IMR-90 (cell line): ENCODE results near the gene KLF8. TPM values are rescaled to one million over a fixed set of nuclear protein-coding genes. Genes with fewer than 3 reads are reported as not detected.

Experiments
- ATAC-seq: fragments of 200-7000 bp; cut with Tn5 transposase; 2 replicates; pipeline ENCODE4 v1.9.1; 2020; ENCODE audit warnings: low read depth, mild to moderate bottlenecking, moderate library complexity
- BruUV-seq: library from RNA; stranded (reverse); fragments of 400-500 nt; replicated peaks from 2 replicates; lab custom pipeline; 2021; lab: Mats Ljungman, UMichigan
- CTCF ChIA-PET: fragments of 300-600 bp; formaldehyde crosslinking; extraction: SDS; loops from one replicate; lab custom pipeline; 2021; ENCODE audit warnings: antibody characterized with exemption; lab: Yijun Ruan, JAX
- POLR2A ChIA-PET: fragments of 300-600 bp; sonication (Branson Sonifier 250); formaldehyde crosslinking; loops from one replicate; lab custom pipeline; 2022; ENCODE audit warnings: antibody characterized with exemption; ENCODE audit not compliant: unreplicated experiment; lab: Charles Lee
- DNase-seq: peaks from one replicate; pipeline ENCODE4 v3.0.0; 2013
- H2AFZ ChIP-seq: replicated peaks from 2 replicates; pipeline ENCODE3; 2013; ENCODE audit warnings: low read length, mild to moderate bottlenecking; ENCODE audit not compliant: poor library complexity
- H2AK5ac ChIP-seq: 2 replicates; pipeline ENCODE4 v1.6.1; 2013; ENCODE audit warnings: low read depth, low read length, inconsistent platforms
- H2AK9ac ChIP-seq: replicated peaks from 2 replicates; pipeline ENCODE3; 2013; ENCODE audit warnings: mild to moderate bottlenecking, low read depth, low read length, moderate library complexity; ENCODE audit not compliant: poor library complexity
- H2BK120ac ChIP-seq: 2 replicates; pipeline ENCODE4 v1.6.1; 2013; ENCODE audit warnings: low read depth, low read length, inconsistent platforms
- H2BK15ac ChIP-seq: 3 replicates; pipeline ENCODE4 v1.6.1; 2013; ENCODE audit warnings: low read depth, low read length, inconsistent platforms
- H2BK20ac ChIP-seq: 2 replicates; pipeline ENCODE4 v1.6.1; 2013; ENCODE audit warnings: low read depth, mild to moderate bottlenecking, inconsistent platforms, low read length, moderate library complexity
- H2BK5ac ChIP-seq: 2 replicates; pipeline ENCODE4 v1.6.1; 2013; ENCODE audit warnings: mild to moderate bottlenecking, low read depth, low read length, inconsistent platforms; ENCODE audit not compliant: poor library complexity, severe bottlenecking
- H3K14ac ChIP-seq: replicated peaks from 2 replicates; pipeline ENCODE4 v1.6.1; 2013; ENCODE audit warnings: low read depth, low read length, inconsistent platforms
- H3K18ac ChIP-seq: 2 replicates; pipeline ENCODE4 v1.6.1; 2013; ENCODE audit warnings: low read depth, low read length, control low read depth
- H3K23ac ChIP-seq: 2 replicates; pipeline ENCODE4 v1.6.1; 2013; ENCODE audit warnings: low read depth, low read length, inconsistent platforms
- H3K27ac ChIP-seq: 2 replicates; pipeline ENCODE4 v1.5.1; 2013; ENCODE audit warnings: mild to moderate bottlenecking, control low read depth, low read length; ENCODE audit not compliant: insufficient read depth
- H3K27me3 ChIP-seq: 2 replicates; pipeline ENCODE4 v1.6.1; 2013; ENCODE audit warnings: low read length; ENCODE audit not compliant: control insufficient read depth, insufficient read depth
- H3K36me3 ChIP-seq: 2 replicates; pipeline ENCODE4 v1.6.1; 2013; ENCODE audit warnings: low read length, mixed read lengths; ENCODE audit not compliant: control insufficient read depth, insufficient read depth
- H3K4ac ChIP-seq: 2 replicates; pipeline ENCODE4 v1.6.1; 2013; ENCODE audit warnings: low read depth, low read length, inconsistent platforms
- H3K4me1 ChIP-seq: 2 replicates; pipeline ENCODE4 v1.6.1; 2013; ENCODE audit warnings: low read length, mixed read lengths; ENCODE audit not compliant: control insufficient read depth, insufficient read depth
- H3K4me2 ChIP-seq: 2 replicates; pipeline ENCODE4 v1.6.1; 2013; ENCODE audit warnings: low read depth, mild to moderate bottlenecking, control low read depth, low read length, moderate library complexity
- H3K4me3 ChIP-seq: 2 replicates; pipeline ENCODE4 v1.5.1; 2013; ENCODE audit warnings: low read depth, mild to moderate bottlenecking, control low read depth, low read length, moderate library complexity; ENCODE audit not compliant: insufficient read depth
- H3K56ac ChIP-seq: 2 replicates; pipeline ENCODE4 v1.6.1; 2013; ENCODE audit warnings: low read length, inconsistent platforms; ENCODE audit not compliant: insufficient read depth; ENCODE audit errors: extremely low read depth
- H3K79me1 ChIP-seq, 2 experiments: 2 replicates each; pipeline ENCODE4 v1.6.1; 2013; ENCODE audit warnings: low read length in 2 of 2, inconsistent platforms in 1 of 2, low read depth in 1 of 2
- H3K9ac ChIP-seq: 2 replicates; pipeline ENCODE4 v1.6.1; 2013; ENCODE audit warnings: low read depth, low read length, control low read depth
- H3K9me1 ChIP-seq: 2 replicates; pipeline ENCODE4 v1.6.1; 2013; ENCODE audit warnings: low read length, inconsistent platforms; ENCODE audit not compliant: insufficient read depth
- H3K9me3 ChIP-seq: 2 replicates; pipeline ENCODE4 v1.6.1; 2013; ENCODE audit warnings: low read length; ENCODE audit not compliant: control insufficient read depth, insufficient read depth
- H4K20me1 ChIP-seq: 2 replicates; pipeline ENCODE4 v1.6.1; 2013; ENCODE audit warnings: low read length, inconsistent platforms; ENCODE audit not compliant: insufficient read depth
- H4K5ac ChIP-seq: 2 replicates; pipeline ENCODE4 v1.6.1; 2013; ENCODE audit warnings: mild to moderate bottlenecking, low read depth, low read length, control low read depth
- H4K8ac ChIP-seq, 2 experiments: 2 replicates each; pipeline ENCODE4 v1.6.1; 2013; ENCODE audit warnings: low read depth in 2 of 2, low read length in 2 of 2, control low read depth in 1 of 2, inconsistent platforms in 1 of 2
- H4K91ac ChIP-seq: 2 replicates; pipeline ENCODE4 v1.6.1; 2013; ENCODE audit warnings: low read depth, low read length, inconsistent platforms; ENCODE audit not compliant: insufficient read depth
- CHD1 ChIP-seq: IDR thresholded peaks from 2 replicates; pipeline ENCODE4 v1.6.1; 2012; ENCODE audit warnings: low read depth, low read length, improper control_type of control experiment
- FOS ChIP-seq: fragments of 150-350 bp; IDR thresholded peaks from 2 replicates; pipeline ENCODE4 v1.6.1; 2016; ENCODE audit warnings: low read depth, low read length
- MXI1 ChIP-seq: IDR thresholded peaks from 2 replicates; pipeline ENCODE4 v1.6.1; 2012; ENCODE audit warnings: low read depth, mild to moderate bottlenecking, low read length, moderate library complexity, borderline replicate concordance
- NFE2L2 ChIP-seq: fragments of 150-350 bp; IDR thresholded peaks from 2 replicates; pipeline ENCODE4 v1.6.1; 2016; ENCODE audit warnings: low read depth, mild to moderate bottlenecking, low read length
- POLR2A ChIP-seq: IDR thresholded peaks from 2 replicates; pipeline ENCODE4 v1.6.1; 2012; ENCODE audit warnings: mild to moderate bottlenecking, low read depth, low read length
- RCOR1 ChIP-seq: IDR thresholded peaks from 2 replicates; pipeline ENCODE4 v1.6.1; 2012; ENCODE audit warnings: mild to moderate bottlenecking, low read length, improper control_type of control experiment; ENCODE audit not compliant: insufficient replicate concordance
- RFX5 ChIP-seq: IDR thresholded peaks from 2 replicates; pipeline ENCODE4 v1.8.0; 2012; ENCODE audit warnings: low read depth, mild to moderate bottlenecking, low read length, moderate library complexity
- SMC3 ChIP-seq: fragments of 150-350 bp; IDR thresholded peaks from 2 replicates; pipeline ENCODE4 v1.6.1; 2016; ENCODE audit warnings: low read depth, mild to moderate bottlenecking, antibody characterized with exemption, low read length, moderate library complexity
- WGBS, 2 experiments: methylation state at CpG; one replicate each; pipeline versions ENCODE4 v1.1.5 to v1.1.7; 2013; ENCODE audit warnings: missing lambda C conversion rate in 2 of 2; ENCODE audit not compliant: insufficient read length in 1 of 2; ENCODE audit errors: extremely low coverage in 2 of 2; 5-methylcytosine and 5-hydroxymethylcytosine counted together
- dilution Hi-C: fragments of 300-500 bp; cut with HindIII; formaldehyde crosslinking; loops from one replicate; pipeline ENCODE4 v1.14.3; 2018; ENCODE audit warnings: low sequenced_read_pairs; ENCODE audit not compliant: unreplicated experiment
- in situ Hi-C: fragments of 300-500 bp; cut with MboI; formaldehyde crosslinking; loops from 3 replicates; pipeline ENCODE4 v1.14.3; 2019; ENCODE audit warnings: low sequenced_read_pairs, inconsistent platforms, mixed read lengths
- intact Hi-C: fragments of 100-400 bp; cut with micrococcal nuclease; formaldehyde crosslinking; loops from 2 replicates; pipeline ENCODE4 v1.10.0; 2022
- polyA plus RNA-seq, 3 experiments: library from polyadenylated mRNA; depleted of rRNA; stranded (reverse); fragments of >200 nt; gene quantifications; 2 replicates each; pipeline ENCODE4 v1.2.3, GENCODE V29; 2012; ENCODE audit warnings: low replicate concordance in 1 of 3
- total RNA-seq: library from RNA; depleted of rRNA; stranded (reverse); fragments of >200 nt; gene quantifications from 2 replicates; pipeline ENCODE4 v1.2.3, GENCODE V29; 2012

The KLF8 gene
- total and polyA plus RNA-seq, 2 of the 4 experiments (the other 2 are of a cell fraction): 0.07 TPM; not detected in 1

GRCh38 chrX:56216332-56216731 lies 15.8 kb upstream of the KLF8 start:
- H3K4me1 ChIP-seq: no peaks in the 10 kb centered on the region
- H3K79me1 ChIP-seq: no peaks in the 10 kb centered on the region
- no peak overlapping the region for H4K5ac ChIP-seq
- H3K23ac ChIP-seq: no peak overlapping the region
- no peaks in the 10 kb centered on the region for H3K27me3 ChIP-seq
- H2BK5ac ChIP-seq: no peak overlapping the region
- no peak overlapping the region for H3K56ac ChIP-seq
- dilution Hi-C loops (no loop called here), in situ Hi-C loops (no loop called here), intact Hi-C loops (no loop called here)
- H3K14ac ChIP-seq: no peak overlapping the region
- DNase-seq (no peak), ATAC-seq (no peak)
- POLR2A ChIA-PET: no interaction called here
- H3K18ac ChIP-seq: no peak overlapping the region
- CTCF ChIA-PET: no interaction called here
- no peak overlapping the region for H3K9ac ChIP-seq
- H3K9me1 ChIP-seq: no peaks in the 10 kb centered on the region
- WGBS, 2 experiments: no CpG with 5 or more reads among the region's 1 CpG
- H2BK120ac ChIP-seq: no peak overlapping the region
- no peak overlapping the region for H4K91ac ChIP-seq
- no peak overlapping the region for H4K8ac ChIP-seq
- H3K27ac ChIP-seq: no peak overlapping the region
- H2BK15ac ChIP-seq: no peak overlapping the region
- H3K9me3 ChIP-seq: no peaks in the 10 kb centered on the region; the same call in 1 of the 2 replicates
- no peak overlapping the region for H3K4me2 ChIP-seq
- TF ChIP-seq NFE2L2: no peak
- TF ChIP-seq POLR2A: no peak
- no peak for TF ChIP-seq RFX5
- no peak for TF ChIP-seq RCOR1
- TF ChIP-seq MXI1: no peak
- TF ChIP-seq SMC3: no peak
- TF ChIP-seq FOS: no peak
- TF ChIP-seq CHD1: no peak
- no peak overlapping the region for H2BK20ac ChIP-seq
- no peak overlapping the region for H3K4me3 ChIP-seq
- no TSS peak for BruUV-seq
- H4K20me1 ChIP-seq: no peaks in the 10 kb centered on the region
- no peaks in the 10 kb centered on the region for H3K36me3 ChIP-seq
- no peak overlapping the region for H2AK9ac ChIP-seq
- H3K4ac ChIP-seq: no peak overlapping the region
- no peak overlapping the region for H2AFZ ChIP-seq
- no peak overlapping the region for H2AK5ac ChIP-seq
